Measurements from ENCODE around the gene GC. TPM values are rescaled to one million over a fixed set of nuclear protein-coding genes. Genes with fewer than 3 reads are reported as not detected.

The GC gene
- total and polyA plus RNA-seq, 2 of the 8 experiments (the other 6 are each of a cell fraction or from before 2014, with no cell fraction given) = 0.09 to 0.34 TPM

DNA sequence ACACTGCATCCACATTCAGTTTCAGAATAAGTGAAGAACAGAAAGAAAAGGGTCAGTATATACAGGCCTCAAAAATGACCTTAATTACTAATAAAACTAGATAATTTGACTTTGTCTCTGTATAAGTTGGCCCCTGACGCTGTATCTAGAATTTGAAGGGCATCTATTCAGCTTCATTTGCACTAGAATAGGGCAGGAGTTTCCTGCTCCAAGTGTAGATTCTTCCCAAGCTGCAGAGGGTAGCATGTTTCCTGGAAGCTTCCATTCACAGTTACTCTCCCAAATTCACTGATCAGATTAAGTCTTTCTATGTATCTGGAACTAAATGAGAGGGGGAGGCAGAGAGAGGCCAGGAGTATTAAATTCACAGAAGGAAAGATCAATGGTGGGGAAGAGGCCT is 90.9 kb downstream of the GC start:
- Histone ChIP-seq H3K27ac (ENCODE audit: low read depth, low read length) (no peak overlapping the region), H4K20me1 (replicated peaks in 1 of 2; ENCODE audit: control insufficient read depth in 1 of 2, insufficient read depth in 2 of 2, low read length in 2 of 2) (no peaks in the 10 kb centered on the region), H3K4me2 (ENCODE audit: insufficient read depth in 1 of 2, low read depth in 2 of 2, low read length in 2 of 2) (no peak overlapping the region), H4K5ac (ENCODE audit: insufficient read length, low read depth, low read length) (no peak overlapping the region), H3K9ac (replicated peaks in 1 of 4; ENCODE audit: extremely low read depth in 1 of 4, low read depth in 3 of 4, low read length in 3 of 4) (no peak overlapping the region), H3K4me1 (replicated peaks in 1 of 4; ENCODE audit: control insufficient read depth in 3 of 4, insufficient read depth in 4 of 4, low read length in 3 of 4) (peaks cover 0 to 3% (median 1%) of the 10 kb centered on the region in 4 experiments; a peak in 3 of 7 replicates), H3K4ac (replicated peaks; ENCODE audit: insufficient read length, low read depth, low read length) (no peak overlapping the region), H2BK15ac (ENCODE audit: low read length) (no peak overlapping the region), H3K14ac (ENCODE audit: insufficient read length) (no peak overlapping the region), H3K18ac (ENCODE audit: extremely low read depth, low read length) (no peak overlapping the region), H3K79me2 (ENCODE audit: control insufficient read depth in 1 of 2, insufficient read depth in 2 of 2, low read length in 2 of 2) (no peaks in the 10 kb centered on the region), H3K23me2 (ENCODE audit: low read depth, low read length) (no peaks in the 10 kb centered on the region), H3K9me3 (ENCODE audit: insufficient read depth in 2 of 2, low read depth in 1 of 2, low read length in 1 of 2) (no peaks in the 10 kb centered on the region), H2BK120ac (replicated peaks; ENCODE audit: low read depth, low read length) (no peak overlapping the region), H3K79me1 (ENCODE audit: low read depth, low read length) (no peaks in the 10 kb centered on the region), H3K23ac (ENCODE audit: insufficient read length) (no peak overlapping the region), H3K36me3 (ENCODE audit: control insufficient read depth in 2 of 4, insufficient read depth in 4 of 4, low read length in 3 of 4) (no peaks in the 10 kb centered on the region), H4K8ac (ENCODE audit: extremely low read depth, insufficient read depth, low read length) (no peak overlapping the region), H3K56ac (replicated peaks; ENCODE audit: insufficient read length, low read depth, low read length) (no peak overlapping the region), H3K27me3 (replicated peaks in 1 of 4; ENCODE audit: control insufficient read depth in 3 of 4, extremely low read depth in 1 of 4, insufficient read depth in 3 of 4, low read length in 3 of 4) (no peaks in the 10 kb centered on the region), H2BK5ac (ENCODE audit: low read depth, low read length) (no peak overlapping the region), H2BK20ac (ENCODE audit: low read length) (no peak overlapping the region), H2AFZ (ENCODE audit: low read length) (no peak overlapping the region), H2BK12ac (ENCODE audit: low read depth, low read length) (no peak overlapping the region), H4K91ac (replicated peaks; ENCODE audit: insufficient read length, low read length) (no peak overlapping the region), H3K4me3 (ENCODE audit: extremely low read depth in 1 of 4, insufficient read depth in 2 of 4, low read depth in 3 of 4, low read length in 4 of 4) (no peak overlapping the region), H2AK5ac (ENCODE audit: low read depth, low read length) (no peak overlapping the region)
- DNase-seq (ENCODE audit: low read depth in 1 of 2, low spot score in 2 of 2) = no peak
- POLR2A ChIA-PET (ENCODE audit: partially characterized antibody) = no interaction called here
- CTCF ChIA-PET (ENCODE audit: partially characterized antibody) = interaction anchor here (1.2 to 2.7 kb wide), 3 partner anchors 9 to 15 kb away, joined by 3 to 7 read pairs (median 4); no protein-coding TSS in a partner anchor
- WGBS, 2 experiments (ENCODE audit: extremely low coverage in 1 of 2, insufficient coverage in 1 of 2, insufficient read length in 1 of 2, insufficient replicate concordance in 2 of 2, low coverage in 1 of 2, low lambda C conversion rate in 2 of 2, missing lambda C conversion rate in 1 of 2) = 18% methylated on average over 1 of the region's 1 CpG; no CpG with 5 or more reads in 1 of the 2 experiments
- no peak for FAIRE-seq
- TF ChIP-seq RFX5 (IDR thresholded peaks at IDR 0.05; ENCODE audit: borderline replicate concordance, low read depth, low read length) (no peak), YY1 (IDR thresholded peaks at IDR 0.05; ENCODE audit: low read depth, low read length) (no peak), NRF1 (IDR thresholded peaks at IDR 0.05; ENCODE audit: low read depth, low read length) (no peak), POU5F1 (IDR thresholded peaks at IDR 0.05; ENCODE audit: low read depth, low read length) (no peak), HDAC6 (IDR thresholded peaks at IDR 0.05; ENCODE audit: low read depth, low read length) (no peak), KDM1A (IDR thresholded peaks at IDR 0.05; ENCODE audit: borderline replicate concordance, low read length) (no peak), FOSL1 (IDR thresholded peaks at IDR 0.05; ENCODE audit: insufficient read depth, low read depth, low read length) (no peak), SIX5 (IDR thresholded peaks at IDR 0.05; ENCODE audit: low read depth, low read length) (no peak), SIN3A (conservative IDR thresholded peaks at IDR 0.05 in 1 of 2, IDR thresholded peaks at IDR 0.05 in 1 of 2; ENCODE audit: low read depth in 1 of 2, low read length in 2 of 2) (no peak), TAF7 (optimal IDR thresholded peaks at IDR 0.05; ENCODE audit: borderline replicate concordance, low read depth, low read length) (no peak), KDM5A (IDR thresholded peaks at IDR 0.05; ENCODE audit: low read length) (no peak), BRCA1 (IDR thresholded peaks at IDR 0.05; ENCODE audit: low read depth, low read length) (no peak), EGR1 (IDR thresholded peaks at IDR 0.05; ENCODE audit: borderline replicate concordance, low read depth, low read length) (no peak), TEAD4 (IDR thresholded peaks at IDR 0.05; ENCODE audit: low read depth, low read length) (no peak), NANOG (IDR thresholded peaks at IDR 0.05; ENCODE audit: insufficient read depth, low read depth, low read length, poor library complexity, severe bottlenecking) (no peak)

Measured in H1 (cell line).